GM18498 (cell line): ENCODE results near the gene DNAH3.
"Not testable (repeated sequence)": the region's sequence is repeated elsewhere in the genome, so short reads cannot be mapped to it uniquely, and the experiment has no call there.

ENCODE experiments used
- ATAC-seq: cut with Tn5 transposase; IDR thresholded peaks from one replicate; pipeline ENCODE4 v1.9.1; 2021; ENCODE audit warnings: mild to moderate bottlenecking, moderate library complexity; ENCODE audit not compliant: unreplicated experiment

Gene DNAH3

GRCh38 chr16:21075252-21075651 is 75.4 kb downstream of the DNAH3 start:
- ATAC-seq = no peak

- no peak for ATAC-seq
Observed at GRCh38 chr16:21072976-21073375, 77.7 kb downstream of the DNAH3 start.

- ATAC-seq = no peak
Observed at GRCh38 chr16:21071741-21072140, 78.9 kb downstream of the DNAH3 start.

GRCh38 chr16:21070564-21070963 is 80.1 kb downstream of the DNAH3 start:
- no peak for ATAC-seq

GRCh38 chr16:21069986-21070385 is 80.7 kb downstream of the DNAH3 start:
- ATAC-seq = no peak

- ATAC-seq = no peak
Observed at GRCh38 chr16:21064203-21064602, 86.4 kb downstream of the DNAH3 start.

GRCh38 chr16:21063314-21063713 is 87.3 kb downstream of the DNAH3 start:
- not testable (repeated sequence) for ATAC-seq

- ATAC-seq = no peak
Observed at GRCh38 chr16:21060027-21060510, 90.6 kb downstream of the DNAH3 start.

GRCh38 chr16:21057875-21058274 is 92.8 kb downstream of the DNAH3 start:
- ATAC-seq = no peak

GRCh38 chr16:21056396-21056795 is 94.2 kb downstream of the DNAH3 start:
- no peak for ATAC-seq

GRCh38 chr16:21055738-21056137 is 94.9 kb downstream of the DNAH3 start:
- ATAC-seq = not testable (repeated sequence)

GRCh38 chr16:21053590-21053989 is 97.1 kb downstream of the DNAH3 start:
- no peak for ATAC-seq

- not testable (repeated sequence) for ATAC-seq
Observed at GRCh38 chr16:21048091-21048912, 102.3 kb downstream of the DNAH3 start.

- no peak for ATAC-seq
Observed at GRCh38 chr16:21038197-21038596, 112.4 kb downstream of the DNAH3 start.

- no peak for ATAC-seq
Observed at GRCh38 chr16:21037736-21038135, 112.9 kb downstream of the DNAH3 start.

- ATAC-seq = no peak
Observed at GRCh38 chr16:21037168-21037567, 113.5 kb downstream of the DNAH3 start.

- ATAC-seq = no peak
Observed at GRCh38 chr16:21036471-21036870, 114.2 kb downstream of the DNAH3 start.

- ATAC-seq = no peak
Observed at GRCh38 chr16:21033704-21034103, 116.9 kb downstream of the DNAH3 start.

GRCh38 chr16:21033264-21033663 is 117.4 kb downstream of the DNAH3 start:
- ATAC-seq = no peak

GRCh38 chr16:21028728-21029127 is 121.9 kb downstream of the DNAH3 start:
- ATAC-seq = no peak

- no peak for ATAC-seq
Observed at GRCh38 chr16:21026846-21027245, 123.8 kb downstream of the DNAH3 start.

GRCh38 chr16:21023509-21024202 is 127.0 kb downstream of the DNAH3 start:
- ATAC-seq = no peak
